Measurements from ENCODE around the gene PRPF8.

DNA sequence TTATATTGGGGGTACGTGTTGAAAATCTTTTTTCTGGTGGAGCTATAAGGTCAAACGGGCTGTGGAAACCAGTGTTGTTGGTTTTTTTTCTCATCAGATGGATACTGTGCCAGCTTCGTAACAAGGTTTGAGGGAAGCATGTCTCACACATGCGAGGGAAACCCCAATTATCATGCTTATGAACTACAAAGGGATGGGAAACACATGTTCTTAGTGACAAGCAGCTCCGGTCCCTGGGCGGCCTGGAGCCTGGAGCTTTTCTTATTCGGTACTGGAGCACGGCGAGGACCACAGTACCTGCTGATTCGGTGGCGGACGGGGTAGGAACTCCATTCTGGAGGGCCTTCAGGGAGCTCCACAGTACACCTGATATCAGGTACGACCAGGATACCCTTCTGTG is 68.6 kb downstream of the PRPF8 start:
- no peak for TF ChIP-seq SUZ12 (IDR thresholded peaks at IDR 0.05; ENCODE audit: extremely low read depth, insufficient read depth, insufficient read length)
- no peak for TF ChIP-seq YY1 (IDR thresholded peaks at IDR 0.05; ENCODE audit: insufficient read depth, insufficient read length)
- TF ChIP-seq ZNF274 (IDR thresholded peaks at IDR 0.05; ENCODE audit: low read depth, low read length) = no peak

Measured in NT2/D1 (cell line).